ENCODE measurements around the gene PPP6R3.
"Not testable (repeated sequence)": the region's sequence is repeated elsewhere in the genome, so short reads cannot be mapped to it uniquely, and the experiment has no call there.

PPP6R3 gene

GRCh38 chr11:68532727-68533369, 72.3 kb downstream of the PPP6R3 start:
- no peak for DNase-seq

- DNase-seq, result no peak
Measured at GRCh38 chr11:68533945-68534344, 73.4 kb downstream of the PPP6R3 start.

DNA sequence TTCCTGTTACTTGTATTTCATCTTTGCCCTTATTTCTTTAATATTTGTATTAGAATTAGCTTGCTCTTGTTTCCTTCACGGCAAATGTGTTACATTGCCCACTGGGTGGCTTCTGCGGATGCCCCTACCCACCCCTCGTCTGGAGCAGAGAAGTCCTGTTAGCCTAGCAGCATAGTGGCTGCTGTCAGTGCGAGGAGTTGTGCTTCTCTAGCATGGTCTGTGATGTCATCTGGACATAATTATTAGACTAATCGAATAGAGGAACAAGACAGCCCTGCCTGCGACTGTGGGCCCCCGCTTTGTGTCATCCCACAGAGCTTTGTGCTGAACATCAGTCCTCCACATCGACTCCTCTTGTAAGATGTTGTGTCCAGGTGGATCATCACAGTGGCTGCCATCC, 74.5 kb downstream of the PPP6R3 start:
- no peak for DNase-seq

DNA sequence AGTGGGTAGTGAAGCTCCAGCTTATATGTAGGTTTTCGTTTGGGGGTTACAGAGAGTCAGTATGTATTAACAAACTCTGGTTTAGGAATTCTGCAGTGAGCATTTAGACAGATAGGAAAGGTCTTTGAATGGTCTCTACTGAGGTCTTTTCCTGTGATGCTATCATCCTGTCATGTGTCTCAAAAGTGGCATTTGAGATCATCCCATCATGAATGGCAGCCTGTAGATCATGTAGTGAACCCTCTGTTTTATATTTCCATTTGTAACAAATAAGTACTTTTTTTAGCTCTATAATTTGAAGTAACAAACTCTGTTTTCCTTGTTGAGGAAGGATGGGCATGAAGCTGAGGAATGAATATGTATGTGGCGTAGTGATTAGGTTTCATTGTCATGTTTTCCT, 76.2 kb downstream of the PPP6R3 start:
- DNase-seq, result no peak

DNA sequence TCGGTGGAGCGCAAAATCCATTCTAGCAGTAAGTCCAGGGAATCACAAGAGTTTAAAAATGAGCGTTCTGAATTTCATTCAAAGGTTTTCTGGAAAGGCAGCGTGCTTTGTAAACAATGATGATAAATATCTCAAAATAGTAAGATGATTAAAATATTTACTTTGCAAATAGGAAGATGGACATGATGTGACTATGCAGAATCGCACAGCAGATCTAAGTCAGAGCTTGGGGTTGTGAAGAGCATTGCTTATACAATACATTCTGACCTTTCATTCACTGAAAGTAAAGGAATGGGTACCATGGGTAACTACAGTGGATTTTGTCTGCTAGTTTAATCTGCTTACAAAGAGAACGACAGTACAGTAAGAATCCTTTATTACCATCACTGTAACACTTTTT, 77.5 kb downstream of the PPP6R3 start:
- no peak for DNase-seq

- DNase-seq, result no peak
Measured at GRCh38 chr11:68539395-68539794, 78.8 kb downstream of the PPP6R3 start.

DNA sequence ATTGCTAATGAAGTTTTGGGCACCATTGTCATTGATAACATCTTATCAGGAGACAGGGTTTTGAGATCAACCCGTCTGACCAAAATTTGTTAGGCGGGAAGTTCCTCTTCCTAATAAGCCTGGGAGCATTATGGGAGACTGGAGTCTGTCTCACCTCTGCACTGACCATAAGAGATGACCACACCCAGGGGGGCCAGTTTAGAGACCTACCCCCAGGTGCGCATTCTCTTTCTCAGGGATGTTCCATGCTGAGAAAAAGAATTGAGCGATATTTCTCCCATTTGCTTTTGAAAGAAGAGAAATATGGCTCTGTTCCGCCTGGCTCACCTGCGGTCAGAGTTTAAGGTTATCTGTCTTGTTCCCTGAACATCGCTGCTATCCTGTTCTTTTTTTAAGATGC, 80.0 kb downstream of the PPP6R3 start:
- not testable (repeated sequence) for DNase-seq

GRCh38 chr11:68541116-68541515, 80.6 kb downstream of the PPP6R3 start:
- no peak for DNase-seq

DNA sequence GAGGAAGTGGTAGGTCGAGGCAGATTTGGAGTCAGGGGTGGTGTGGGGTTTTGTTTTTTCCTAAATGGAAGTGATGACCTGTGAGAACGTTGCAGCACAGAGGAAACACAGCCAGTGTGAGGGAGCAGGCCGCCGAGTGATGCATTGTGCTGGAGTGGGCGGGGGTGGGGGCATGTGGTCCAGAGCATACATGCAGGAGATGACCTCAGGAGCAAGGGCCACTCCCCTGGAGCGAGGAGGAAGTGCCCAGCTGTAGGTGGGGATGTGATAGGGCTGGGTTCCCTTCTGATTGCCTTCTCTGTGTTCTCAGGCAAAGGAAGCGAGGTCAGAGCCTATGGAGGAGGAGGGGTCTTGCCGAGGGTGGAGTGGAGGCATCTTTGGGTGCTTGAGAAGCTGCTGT, 81.4 kb downstream of the PPP6R3 start:
- no peak for DNase-seq

GRCh38 chr11:68542617-68543016, 82.1 kb downstream of the PPP6R3 start:
- DNase-seq, result no peak

- DNase-seq, result no peak
Measured at GRCh38 chr11:68543594-68543993, 83.0 kb downstream of the PPP6R3 start.

DNA sequence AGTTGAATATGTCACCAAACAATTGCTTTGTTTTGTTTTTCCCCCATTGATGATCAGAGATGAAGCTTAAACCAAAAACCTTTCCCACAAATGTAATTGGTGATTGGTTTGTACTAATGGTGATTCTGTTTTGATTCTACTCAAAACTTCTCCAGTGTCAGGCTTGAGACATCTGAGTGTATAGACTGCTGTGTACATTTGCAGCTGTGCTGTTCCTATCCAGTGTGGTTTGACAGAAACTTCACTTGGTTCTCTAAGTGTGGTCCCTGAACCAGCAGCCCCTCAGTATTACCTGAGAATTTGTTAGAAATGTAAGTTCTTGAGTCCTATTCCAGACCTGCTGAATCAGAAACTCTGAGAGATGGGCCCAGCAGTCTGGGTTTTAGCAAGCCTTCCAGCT, 84.8 kb downstream of the PPP6R3 start:
- no peak for DNase-seq

DNA sequence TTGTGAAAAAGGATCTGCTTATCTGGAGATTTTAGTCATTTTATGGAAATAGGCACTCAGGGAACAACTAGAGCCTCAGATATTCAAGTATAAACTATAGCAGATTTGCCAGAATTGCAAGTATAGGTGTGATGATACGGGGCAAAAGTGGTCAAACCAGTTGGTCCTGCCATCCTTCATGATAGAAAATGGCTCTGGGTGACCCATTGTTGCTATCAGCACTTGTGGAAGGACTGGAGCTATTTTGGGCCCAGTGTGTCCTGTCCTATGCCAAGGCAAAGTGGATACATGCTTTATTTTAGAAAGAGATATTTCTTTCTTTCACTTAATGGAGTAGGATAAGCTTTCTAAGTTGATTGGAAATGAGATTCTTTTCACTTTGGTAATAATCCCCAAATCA, 85.2 kb downstream of the PPP6R3 start:
- DNase-seq, result no peak

DNA sequence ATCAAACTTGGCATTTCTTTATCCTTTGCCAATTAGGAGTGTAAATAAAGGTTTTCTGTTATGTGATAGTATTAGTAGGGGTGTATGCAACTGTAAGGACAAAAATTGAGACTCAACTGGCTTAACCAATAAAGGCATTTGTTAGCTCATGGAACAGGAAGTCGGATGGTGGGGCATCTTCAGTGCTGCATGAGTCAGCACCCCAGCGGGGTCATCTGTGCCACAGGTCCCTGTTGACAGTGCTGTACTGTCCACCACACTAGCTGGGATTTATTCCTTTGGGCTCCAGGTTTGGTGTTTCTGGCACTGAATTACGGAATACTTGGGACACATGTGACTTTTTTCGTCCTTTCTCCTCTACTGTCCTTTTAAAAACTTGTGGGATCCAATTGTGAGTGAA, 86.0 kb downstream of the PPP6R3 start:
- no peak for DNase-seq

- no peak for DNase-seq
Measured at GRCh38 chr11:68549789-68550484, 89.4 kb downstream of the PPP6R3 start.

DNA sequence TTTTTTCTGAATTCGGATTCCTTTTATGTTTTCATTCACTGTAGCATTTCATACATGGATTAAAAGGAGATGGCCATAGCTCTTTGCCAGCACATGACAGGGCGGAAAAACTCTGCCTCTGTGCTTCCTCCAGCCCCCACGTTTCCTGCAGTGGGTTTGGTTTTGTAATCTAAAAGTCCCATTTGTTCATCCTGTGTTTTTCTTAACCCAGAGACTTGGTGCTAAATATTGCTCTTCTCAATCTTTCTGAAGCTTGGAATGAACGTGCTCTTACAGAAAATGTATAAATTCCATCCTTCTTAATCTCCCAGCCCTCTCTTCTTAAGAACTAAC, 89.9 kb downstream of the PPP6R3 start:
- DNase-seq, result no peak

DNA sequence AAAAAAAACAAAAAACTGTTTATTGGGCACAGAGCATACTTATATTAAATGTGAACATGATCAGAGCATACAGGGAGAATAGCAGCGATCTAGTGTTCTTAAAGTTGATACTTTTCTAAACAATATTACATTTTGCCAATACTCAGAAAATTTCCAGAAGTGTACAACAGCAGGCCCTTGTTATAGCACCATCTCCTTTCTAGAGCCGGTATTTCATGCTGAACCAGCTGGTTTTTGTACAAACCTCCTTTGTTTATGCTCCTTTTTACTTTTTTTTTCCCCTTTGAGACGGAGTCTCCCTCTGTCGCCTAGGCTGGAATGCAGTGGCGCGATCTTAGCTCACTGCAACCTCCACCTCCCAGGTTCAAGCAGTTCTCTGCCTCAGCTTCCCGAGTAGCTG, 90.7 kb downstream of the PPP6R3 start:
- DNase-seq, result no peak

DNA sequence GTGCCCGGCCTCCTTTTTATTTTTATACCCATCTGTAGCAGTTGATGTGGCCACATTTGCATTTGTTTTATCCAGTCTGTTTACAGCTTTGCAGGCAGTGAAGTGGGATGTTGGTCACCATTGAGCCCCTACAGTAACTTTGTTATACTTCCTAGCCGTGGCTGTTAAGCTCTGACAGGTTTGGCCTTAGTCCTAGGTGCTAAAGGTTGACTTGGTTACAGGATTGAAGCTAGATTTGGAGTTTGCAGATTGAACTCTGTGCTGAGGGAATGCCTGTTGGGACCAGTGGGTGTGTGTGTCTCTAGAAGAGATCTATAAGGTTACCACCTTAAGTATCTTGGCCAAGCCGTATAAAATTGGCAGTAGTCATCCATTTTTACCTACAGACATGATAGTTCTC, 91.2 kb downstream of the PPP6R3 start:
- no peak for DNase-seq

DNA sequence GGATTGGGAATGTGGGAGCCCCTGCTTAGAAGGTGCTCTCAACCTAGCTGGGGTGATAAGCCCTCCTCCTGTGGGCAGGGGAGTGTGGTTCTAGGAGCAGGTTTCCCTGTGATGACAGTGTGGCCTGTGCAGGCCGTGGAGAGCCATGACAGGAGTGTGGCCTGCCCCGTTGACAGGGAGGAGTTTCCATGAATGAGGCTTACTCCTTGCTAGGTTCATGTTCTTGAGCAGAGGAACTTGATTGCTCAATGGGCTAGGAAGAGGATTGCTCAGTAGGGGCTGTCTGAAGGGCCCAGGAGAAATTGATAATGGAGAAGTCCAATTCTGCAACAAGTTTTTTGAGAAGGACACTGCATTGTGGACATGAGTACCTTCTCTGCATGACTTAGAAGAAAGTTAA, 92.0 kb downstream of the PPP6R3 start:
- no peak for DNase-seq

DNA sequence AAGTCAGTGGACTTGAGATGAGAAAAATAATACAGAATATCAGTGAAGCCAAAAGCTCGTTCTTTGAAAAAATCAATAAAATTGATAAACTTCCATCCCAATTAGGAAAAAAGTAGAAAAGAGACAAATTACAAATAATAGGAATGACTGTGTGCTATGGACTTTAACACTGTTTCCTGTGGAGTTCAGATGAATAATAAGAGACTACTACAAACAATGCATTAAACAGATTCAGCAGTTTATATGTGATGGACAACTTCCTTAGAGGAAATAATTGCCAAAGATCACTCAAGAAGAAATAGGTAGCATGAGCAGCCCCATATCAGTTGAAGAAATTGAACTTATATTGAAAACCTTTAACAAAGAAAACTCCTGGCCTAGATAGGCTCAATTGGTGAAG, 99.7 kb downstream of the PPP6R3 start:
- no peak for DNase-seq

- no peak for DNase-seq
Measured at GRCh38 chr11:68563454-68563853, 102.9 kb downstream of the PPP6R3 start.

DNA sequence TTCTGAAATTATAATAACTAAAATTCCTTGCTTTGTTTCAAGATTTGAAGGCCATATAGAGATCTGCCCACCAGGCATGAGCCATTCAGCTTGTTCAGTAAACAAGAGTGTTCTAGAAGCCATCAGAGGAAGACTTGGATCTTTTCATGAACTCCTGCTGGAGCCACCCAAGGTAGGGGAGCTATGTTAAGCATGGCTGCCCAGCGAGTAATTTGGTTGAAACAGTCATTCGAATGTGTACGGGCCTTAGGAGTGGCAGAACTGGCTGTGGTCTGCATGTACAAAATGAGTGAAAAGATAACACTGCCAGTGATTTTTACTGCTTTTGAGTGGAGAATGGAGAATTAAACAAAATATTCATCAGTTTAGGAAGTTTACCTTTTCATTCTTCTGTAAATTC, 103.7 kb downstream of the PPP6R3 start:
- no peak for DNase-seq

- DNase-seq, result no peak
Measured at GRCh38 chr11:68565768-68566167, 105.2 kb downstream of the PPP6R3 start.

- DNase-seq, result no peak
Measured at GRCh38 chr11:68567553-68567952, 107.0 kb downstream of the PPP6R3 start.

DNA sequence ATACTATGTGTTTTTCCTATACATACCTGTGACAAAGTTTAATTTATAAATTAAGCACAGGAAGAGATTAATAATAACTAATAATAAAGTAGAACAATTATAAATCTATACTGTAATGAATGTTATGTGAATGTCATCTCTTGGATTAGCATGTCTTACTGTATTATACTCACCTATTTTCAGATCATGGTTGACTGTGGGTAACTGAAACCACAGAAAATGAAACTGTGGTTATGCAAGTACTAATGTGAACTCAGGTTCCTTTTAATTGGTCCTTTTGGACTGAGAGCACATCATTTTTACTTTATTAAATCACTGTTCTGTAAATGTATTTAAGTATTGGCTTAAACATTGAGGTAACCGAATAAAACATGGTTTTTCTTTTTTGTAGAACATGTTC, 108.8 kb downstream of the PPP6R3 start:
- DNase-seq, result no peak
